GM18526 (cell line): ENCODE measurements around the gene TCAP.
A peak's percentile ranks its signal among the peaks of the same experiment; 100 is the strongest.

Experiments used
- POLR2A ChIP-seq: IDR thresholded peaks from 3 replicates; pipeline ENCODE4 v1.6.1; 2011; ENCODE audit not compliant: insufficient read length; ENCODE audit errors: extremely low read depth

The TCAP gene

DNA sequence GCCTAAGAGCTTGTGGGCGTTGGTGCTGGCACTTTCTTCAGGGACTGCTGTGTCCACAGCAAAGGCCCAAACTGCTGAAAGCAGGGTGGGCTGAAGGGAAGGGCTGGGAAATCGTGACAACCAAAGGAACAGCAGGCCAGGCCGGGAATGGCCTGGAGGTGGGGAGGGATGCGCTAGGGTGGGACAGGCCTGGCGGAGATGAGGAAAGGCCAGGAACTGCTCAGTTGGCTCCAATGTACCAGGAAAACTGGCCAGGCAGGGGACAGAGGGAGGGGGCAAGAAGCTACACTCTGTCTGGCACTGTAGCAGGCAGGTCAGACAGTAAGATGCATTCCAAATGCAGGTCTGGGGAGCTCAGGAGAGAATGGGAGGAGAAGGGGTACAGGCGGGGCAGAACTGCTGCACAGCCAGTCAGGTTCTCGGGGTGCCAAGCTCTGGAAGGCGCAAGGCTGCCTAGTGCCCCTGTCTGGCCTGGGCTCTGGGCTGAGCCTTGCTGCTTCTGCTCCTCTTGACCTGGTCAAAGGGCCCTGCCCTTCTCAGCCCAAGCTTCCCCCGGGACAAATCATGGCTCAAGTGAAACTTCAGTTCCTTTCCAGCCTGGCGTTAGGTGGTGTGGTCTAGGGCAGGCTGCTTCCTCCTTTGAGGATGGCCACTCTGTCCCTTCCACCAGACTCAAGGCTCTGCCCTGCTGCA lies 10.4 kb downstream of the TCAP start:
- no peak for TF ChIP-seq POLR2A

DNA sequence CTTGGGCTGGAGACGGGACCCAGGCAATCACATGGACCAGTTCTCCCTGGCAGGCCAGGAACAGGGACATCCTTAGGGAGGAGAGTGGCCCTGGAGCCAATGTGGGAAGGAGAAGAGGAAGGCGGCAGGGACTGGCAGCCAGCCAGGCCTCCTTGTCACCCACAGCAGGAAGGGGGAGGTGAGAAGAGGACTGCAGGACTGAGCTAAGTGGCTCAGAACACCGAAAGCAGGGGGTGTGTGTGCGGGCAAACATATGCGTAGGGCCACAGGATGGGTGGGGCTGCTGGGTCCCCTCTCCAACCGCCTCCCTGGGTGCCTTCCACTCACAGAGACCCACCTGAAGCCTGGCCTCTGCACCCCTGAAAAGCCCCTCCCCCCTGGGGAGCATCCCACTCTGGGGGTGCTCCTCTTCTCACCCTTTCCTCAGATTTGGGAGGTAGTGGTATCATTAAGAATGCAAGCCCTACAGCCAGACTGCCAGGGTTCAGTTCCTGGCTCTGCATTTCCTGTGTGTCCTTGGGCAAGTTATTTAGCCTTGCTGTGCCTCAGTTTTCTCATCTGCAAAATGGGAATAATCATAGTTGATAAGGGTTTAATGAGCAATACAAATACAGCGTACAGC lies 11.2 kb downstream of the TCAP start:
- TF ChIP-seq POLR2A: no peak

DNA sequence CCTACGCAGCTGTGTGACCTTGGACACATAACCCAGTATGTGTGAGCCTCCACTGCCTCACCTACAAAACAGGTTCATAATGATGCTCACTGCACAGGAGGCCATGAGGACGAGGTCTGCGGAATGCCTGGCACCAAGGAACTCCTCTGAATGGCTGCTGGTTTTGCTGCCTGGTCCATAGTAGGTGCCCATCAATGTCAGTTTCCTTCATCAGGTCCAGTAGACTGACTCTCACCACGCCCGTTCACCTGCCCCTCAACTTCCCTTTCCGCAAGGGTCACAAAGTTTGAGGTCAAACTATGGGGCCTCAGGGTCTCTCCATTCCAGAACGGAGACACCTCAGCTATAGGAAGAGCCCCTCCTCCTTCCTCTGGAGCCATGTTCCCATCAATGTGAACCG lies 11.9 kb downstream of the TCAP start:
- TF ChIP-seq POLR2A: no peak

DNA sequence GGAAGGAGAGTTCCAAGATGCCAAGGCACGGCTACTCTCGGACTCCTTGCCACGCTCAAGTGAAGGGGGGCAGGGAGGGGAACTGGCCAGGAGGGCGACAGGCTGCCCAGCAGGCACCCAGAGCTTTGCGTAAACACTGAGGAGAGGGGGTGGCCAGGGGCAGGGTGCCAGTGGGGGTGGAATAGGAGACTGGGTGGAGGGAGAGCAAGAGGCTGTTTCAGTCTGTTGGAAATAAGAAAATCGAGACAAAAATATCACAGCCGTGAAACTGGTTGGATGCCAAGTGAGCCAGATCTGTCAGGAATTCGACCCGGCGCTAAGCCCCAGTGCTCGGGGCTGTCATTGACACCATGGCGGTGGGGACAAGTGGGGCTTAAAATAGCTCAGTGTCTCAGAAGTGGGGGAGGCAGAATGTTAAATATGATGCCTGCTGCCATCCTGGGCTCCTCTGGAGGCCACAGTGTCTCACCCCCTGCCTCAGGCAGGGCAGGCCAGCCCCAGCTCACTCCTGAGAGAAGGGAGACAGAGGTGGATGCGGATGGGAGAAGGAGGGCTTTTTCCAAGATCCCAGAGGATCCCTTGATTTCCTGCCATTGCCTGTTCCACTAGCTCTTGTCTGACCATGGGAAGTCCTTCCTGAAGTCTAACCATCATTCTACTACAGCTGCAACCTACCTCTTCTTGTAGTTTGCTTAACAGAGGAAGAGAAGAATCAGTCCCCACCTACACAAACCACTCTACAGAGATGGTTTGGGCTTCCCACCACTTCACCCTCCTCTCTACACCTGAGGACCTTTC lies 12.6 kb downstream of the TCAP start:
- no peak for TF ChIP-seq POLR2A

DNA sequence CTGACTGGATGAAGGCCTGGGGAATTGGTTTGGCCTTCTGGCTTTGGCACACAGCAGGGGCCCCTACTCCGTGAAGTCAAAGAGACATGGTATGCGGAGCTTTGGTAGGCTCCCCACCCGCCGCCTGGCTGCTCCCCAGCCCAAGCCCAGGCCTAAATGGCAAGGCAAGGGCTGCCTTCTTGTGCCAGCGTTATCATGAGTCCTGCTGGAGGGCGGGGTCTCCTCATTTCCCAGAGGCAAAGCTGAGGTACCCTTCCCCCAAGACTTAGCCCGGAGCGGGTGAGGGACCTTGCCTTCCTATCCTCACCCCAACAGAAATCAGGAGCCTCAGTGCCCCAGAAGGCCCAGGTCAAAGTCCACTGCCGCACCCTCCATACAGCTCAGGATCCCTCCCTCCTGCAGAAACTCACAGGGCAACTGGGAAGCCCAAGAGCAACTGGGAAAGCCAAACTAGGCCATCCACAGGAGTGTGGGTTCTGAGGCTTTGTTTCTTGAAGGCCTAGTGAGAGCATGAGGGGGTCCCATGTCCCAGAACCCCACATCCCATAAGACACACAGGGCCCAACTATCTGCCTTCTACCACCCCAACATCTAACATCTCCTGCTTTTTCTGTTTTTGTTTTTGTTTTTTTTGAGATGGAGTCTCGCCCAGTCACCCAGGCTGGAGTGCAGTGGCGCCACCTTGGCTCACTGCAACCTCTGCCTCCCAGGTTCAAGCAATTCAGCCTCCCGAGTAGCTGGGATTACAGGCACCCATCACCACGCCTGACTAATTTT lies 13.4 kb downstream of the TCAP start:
- TF ChIP-seq POLR2A: no peak

DNA sequence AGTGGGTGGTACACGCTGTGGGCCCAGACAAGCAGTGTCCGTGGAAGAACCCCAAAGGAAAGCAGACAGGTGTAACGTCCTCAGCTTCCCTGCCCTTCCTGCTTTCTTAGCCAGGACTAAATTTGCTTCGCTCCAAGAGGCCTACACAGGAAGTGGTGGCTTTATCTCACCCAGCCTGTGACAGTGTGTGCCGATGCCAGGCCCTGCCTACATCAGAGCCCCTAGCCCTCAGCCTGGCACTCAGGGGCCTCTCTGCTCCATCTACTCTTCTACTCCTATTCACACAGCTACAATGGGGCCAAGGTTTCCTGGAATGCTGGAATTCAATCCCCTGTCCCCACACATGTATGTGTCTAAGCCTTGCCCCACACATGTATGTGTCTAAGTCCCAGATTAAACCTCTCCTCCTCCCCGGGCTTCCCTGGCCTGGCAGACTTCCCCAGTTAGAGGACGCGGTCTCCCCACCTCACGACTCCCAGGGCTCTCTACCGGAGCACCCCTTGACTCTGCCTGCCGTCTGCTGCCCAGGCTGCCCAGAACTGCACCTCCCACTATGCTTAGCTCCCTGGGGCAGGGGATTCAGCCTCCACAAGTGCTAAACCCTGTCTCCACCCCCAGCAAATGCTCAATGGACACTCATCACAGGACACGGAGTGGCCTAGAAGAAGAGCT lies 14.5 kb downstream of the TCAP start:
- TF ChIP-seq POLR2A: no peak

DNA sequence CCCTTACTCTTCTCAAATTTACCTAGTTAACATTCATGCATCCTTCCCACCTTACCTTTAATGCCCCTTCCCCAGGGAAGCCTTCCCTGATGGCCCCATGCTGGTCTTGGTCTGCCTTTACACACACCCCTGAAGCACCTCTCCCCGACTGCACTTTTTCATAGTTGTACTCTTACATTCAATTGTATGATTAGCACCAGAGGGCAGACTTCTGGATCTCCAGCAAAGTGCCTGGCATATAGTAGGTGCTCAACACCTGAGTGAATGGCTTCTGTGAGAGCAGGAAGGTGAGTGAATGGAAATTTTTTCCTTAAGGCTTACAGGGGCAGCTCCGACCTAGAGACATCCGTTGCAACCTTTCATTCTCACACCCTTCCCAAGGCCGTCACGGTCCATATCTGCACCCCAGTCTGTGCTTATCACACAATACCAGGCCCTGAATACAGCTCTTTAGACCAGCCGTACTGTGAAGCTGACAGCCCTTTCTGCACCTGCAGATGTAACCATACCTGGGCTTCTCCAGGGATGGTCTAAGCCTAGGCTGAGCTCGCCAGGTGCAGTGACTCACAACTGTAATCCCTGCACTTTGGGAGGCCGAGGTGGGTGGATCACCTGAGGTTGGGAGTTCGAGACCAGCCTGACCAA lies 18.3 kb downstream of the TCAP start:
- no peak for TF ChIP-seq POLR2A

DNA sequence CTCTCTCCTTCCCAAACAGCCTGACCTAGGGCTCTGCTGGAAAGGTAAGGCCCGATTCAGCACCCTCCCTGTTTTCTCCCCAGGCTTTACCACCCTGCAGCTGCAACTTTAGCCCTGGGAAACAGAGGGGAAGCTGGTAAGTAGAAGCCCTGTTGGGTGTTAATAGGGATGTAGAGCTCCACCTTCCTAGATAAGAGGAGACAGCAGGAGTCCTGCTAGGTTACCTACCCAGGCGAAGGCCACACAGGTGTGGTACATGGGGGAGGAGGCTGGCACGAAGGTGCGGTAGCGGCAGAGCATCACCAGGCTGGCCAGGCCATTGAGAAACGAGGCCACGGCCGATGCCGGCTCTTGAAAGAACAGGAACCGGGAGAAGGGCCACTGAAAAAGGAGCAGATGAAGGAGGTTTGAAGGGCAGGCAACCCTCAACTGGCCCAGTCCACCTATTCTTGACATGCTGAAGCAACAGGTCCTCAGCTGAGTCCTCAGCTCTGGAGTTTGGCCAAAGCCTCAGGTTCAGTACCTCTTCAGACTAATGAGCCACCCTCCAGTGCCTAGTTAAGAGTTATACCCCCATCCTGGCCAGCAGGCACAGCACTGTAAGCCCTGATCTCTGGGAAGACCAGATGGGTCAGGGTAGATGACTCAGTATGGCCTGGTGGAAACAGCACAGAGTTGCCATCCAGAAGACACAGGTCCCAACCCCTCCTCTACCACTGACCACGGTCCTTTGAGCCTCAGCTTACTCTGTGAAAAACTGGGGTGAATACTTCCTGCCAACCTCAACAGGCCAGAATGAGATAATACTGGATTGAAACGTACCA lies 19.4 kb downstream of the TCAP start:
- TF ChIP-seq POLR2A: no peak

DNA sequence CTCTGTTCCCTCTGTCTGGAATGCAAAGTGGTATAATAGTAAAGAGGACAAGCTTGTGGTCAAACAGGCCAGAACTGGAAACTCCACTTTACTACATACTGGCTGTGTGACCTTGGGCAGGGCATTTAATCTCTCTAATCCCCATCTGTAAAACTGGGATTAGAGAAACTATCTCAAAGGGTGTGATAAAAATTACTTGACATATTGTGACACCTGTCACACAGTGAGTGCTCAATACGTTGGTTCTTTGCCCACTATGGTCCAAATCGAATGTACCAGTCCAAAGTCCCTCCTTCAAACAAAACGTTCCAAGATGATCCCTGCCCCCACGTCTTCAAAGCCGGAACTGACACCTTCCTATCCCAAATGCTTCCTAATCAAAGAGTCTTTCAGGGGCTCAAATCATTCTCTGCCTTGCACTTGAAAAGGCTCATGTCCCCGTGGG lies 22.0 kb downstream of the TCAP start:
- no peak for TF ChIP-seq POLR2A

DNA sequence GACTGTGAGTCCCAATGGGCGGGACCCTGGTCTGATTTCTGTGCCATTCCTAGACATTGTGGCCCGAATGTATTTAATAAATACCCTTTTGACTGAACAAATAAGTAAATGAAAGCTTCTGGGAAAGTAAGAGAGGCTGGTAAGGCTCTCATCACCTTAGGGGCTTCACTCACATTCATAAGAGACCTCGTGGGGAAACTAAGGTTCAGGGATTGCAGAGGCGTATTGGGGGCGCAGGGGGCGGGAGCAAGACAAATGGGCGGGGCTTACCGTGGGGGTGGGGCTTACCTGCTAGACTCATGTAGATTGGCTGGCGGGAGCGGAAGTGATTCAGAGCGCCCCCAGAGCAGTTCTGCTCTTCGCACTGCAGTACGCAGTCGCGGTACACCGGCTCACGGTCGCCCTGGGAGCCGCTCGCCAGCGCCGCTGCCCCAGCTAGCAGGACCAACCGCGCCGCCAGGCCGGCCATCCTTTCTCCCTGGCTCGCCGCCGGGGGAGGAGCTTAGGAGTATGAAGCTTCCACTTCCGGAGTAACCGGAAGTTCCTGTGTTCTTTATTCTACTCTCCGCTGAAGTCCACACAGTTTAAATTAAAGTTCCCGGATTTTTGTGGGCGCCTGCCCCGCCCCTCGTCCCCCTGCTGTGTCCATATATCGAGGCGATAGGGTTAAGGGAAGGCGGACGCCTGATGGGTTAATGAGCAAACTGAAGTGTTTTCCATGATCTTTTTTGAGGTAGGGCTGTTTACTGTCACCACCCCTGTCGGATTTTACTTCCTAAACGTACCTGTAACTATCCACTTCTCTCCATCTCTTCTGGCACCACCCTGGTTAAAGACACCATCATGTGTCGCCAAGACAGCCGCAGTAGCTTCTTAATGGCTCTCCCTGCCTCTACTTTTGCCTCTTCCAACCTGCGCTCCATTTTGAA lies 22.7 kb downstream of the TCAP start, which contains the start of gene PGAP3:
Gene PGAP3 (minus strand): TSS at position 512 of the 929 bp plus-strand sequence. CDS start 43 bp downstream, at position 469.
- TF ChIP-seq POLR2A: peak; percentile 69

DNA sequence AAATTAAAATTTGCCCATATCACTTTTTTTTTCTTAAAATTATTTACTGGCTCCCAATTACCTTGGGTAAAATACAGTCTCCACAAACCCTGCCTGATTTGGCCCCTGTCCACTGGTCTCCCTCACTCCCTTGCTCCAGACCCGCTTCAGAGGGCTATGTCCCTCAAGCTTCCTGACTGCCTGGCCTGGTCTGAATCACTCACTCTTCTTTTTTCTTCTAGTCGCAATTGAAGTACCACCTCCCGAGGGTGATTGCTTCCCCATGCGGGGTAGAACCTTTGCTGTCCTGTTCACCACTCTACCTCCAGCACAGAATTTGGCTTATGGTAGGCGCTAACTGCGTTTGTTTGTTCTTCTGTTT lies 23.3 kb downstream of the TCAP start:
- TF ChIP-seq POLR2A: no peak

DNA sequence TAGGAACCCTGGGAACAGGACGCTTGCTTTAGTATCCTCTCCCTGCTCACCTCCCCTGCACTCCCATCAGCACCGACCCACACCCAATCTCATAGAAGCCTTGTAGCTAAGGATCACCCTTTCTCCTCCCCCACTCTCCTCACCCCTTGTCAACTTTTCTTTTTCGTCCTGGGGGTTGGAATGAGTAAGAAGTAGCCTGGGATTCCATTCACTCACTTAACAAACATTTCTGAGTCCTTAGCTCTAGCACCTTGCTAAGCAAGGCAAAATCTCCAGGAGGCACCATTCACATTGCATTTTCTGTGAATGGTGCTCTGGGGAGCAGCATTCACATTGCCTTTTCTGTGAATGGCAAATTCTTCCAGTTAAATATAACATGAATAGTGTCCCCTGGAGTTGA lies 23.8 kb downstream of the TCAP start:
- TF ChIP-seq POLR2A: no peak
